Body of pancreas (tissue), 4 donors: ENCODE data around the gene HAUS7. TPM values are rescaled to one million over a fixed set of nuclear protein-coding genes. Genes with fewer than 3 reads are reported as not detected.

Experiments
- ATAC-seq: fragments of 150-250 bp; one replicate; pipeline ENCODE4 v1.9.1; 2016
- DNase-seq, 4 donors: peaks; one replicate each; pipeline ENCODE4 v3.0.0-alpha.2; 2019
- H3K27ac ChIP-seq, 4 donors: fragments of 200-600 bp; sonication (generic); 1 replicate in 3 of 4; 2 replicates in 1 of 4; pipeline versions ENCODE4 v1.5.1 to v1.6.1; 2016 to 2019; ENCODE audit warnings: mild to moderate bottlenecking in 1 of 4, mixed read lengths in 1 of 4, moderate library complexity in 1 of 4
- H3K27me3 ChIP-seq, 2 donors: fragments of 200-600 bp; sonication (generic); one replicate each; pipeline ENCODE4 v1.6.0; 2016; ENCODE audit warnings: mild to moderate bottlenecking in 1 of 2
- H3K36me3 ChIP-seq, 2 donors: fragments of 200-600 bp; sonication (generic); replicated peaks in 1 of 2; 2 replicates each; pipeline ENCODE4 v1.5.1; 2016; ENCODE audit warnings: low read depth in 2 of 2; ENCODE audit not compliant: insufficient read depth in 1 of 2
- H3K4me1 ChIP-seq: fragments of 200-600 bp; sonication (generic); one replicate; pipeline ENCODE4 v1.6.0; 2016
- H3K4me3 ChIP-seq, 2 donors: fragments of 200-600 bp; sonication (generic); 1 replicate in 1 of 2; 2 replicates in 1 of 2; pipeline ENCODE4 v1.5.1; 2016 to 2019
- H3K9me3 ChIP-seq, 3 donors: fragments of 200-600 bp; sonication (generic); 1 replicate in 2 of 3; 2 replicates in 1 of 3; pipeline ENCODE4 v1.5.1; 2016
- POLR2A ChIP-seq, 3 donors: fragments of 450-650 bp; IDR thresholded peaks; one replicate each; pipeline ENCODE4 v1.6.1; 2016; ENCODE audit warnings: antibody characterized with exemption in 3 of 3, mild to moderate bottlenecking in 2 of 3
- WGBS, 2 donors: methylation state at CpG; one replicate each; pipeline ENCODE4 v1.1.5; 2017; 5-methylcytosine and 5-hydroxymethylcytosine counted together
- intact Hi-C: fragments of 100-400 bp; cut with DNase I; formaldehyde crosslinking; loops from one replicate; pipeline ENCODE4 v1.15.1; 2023
- total RNA-seq, 2 donors: library from RNA; depleted of rRNA; stranded (reverse); fragments of >200 nt; gene quantifications; one replicate each; pipeline ENCODE4 v1.1.0, GENCODE V29; 2016
- TF ChIP-seq, protein P1 (sequence below), 7 experiments: fragments of 450-650 bp in 4 of 7; fragments of 200-600 bp in 3 of 7; sonication (generic) in 3 of 7; IDR thresholded peaks; one replicate each; pipeline ENCODE4 v1.5.1; 2016 to 2019; ENCODE audit warnings: antibody characterized with exemption in 7 of 7

HAUS7 gene
- total RNA-seq, 2 donors from 2014 or later: 3.1 to 38.2 TPM

DNA sequence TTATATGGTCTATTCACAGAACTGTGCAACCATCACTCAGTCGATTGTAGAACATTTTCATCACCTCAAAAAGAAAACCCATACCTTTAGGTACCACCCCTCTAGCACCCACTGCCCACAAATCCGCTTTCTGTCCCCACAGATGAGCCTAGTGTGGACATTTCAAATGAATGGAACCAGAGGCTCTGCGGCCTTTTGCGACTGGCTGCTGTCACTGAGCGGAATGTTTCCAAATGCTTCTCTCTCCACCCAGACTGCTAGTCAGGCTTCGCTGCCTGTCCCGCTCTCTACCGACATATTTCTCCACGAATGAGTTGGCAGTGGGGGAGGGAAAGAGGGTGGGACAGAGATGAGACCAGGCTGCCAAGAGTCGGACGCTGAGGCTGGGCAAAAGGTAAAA lies 22.7 kb upstream of the HAUS7 start:
- intact Hi-C loops: no loop called here
- 84 to 88% methylated on average over 10 to 11 of the region's 11 CpGs for WGBS, 2 donors
- H3K27me3 ChIP-seq: no peaks in the 10 kb centered on the region

DNA sequence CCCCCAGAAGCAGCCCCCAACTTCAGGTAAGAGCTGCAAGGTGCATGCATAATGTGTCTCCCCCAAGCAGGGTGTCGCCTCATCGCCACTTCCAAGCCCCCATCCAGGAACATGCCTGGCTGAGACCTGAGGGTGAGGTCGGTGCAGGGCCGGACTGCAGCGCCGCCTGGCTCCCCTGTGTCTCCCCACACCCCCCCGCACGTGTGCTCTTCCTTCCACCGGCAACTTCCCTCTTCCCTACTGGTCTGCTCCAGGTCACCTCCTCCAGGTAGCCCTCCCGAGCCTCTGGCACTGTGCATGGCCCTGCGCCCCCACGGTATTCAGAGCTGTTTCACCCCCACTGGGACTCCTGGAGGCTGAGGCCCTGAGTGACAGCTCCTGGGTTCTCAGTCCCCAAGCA lies 22.2 kb upstream of the HAUS7 start:
- ATAC-seq (no peak), DNase-seq (no peak)
- 64 to 82% methylated on average over 9 to 10 of the region's 12 CpGs for WGBS, 2 donors
- no peak overlapping the region for H3K27ac ChIP-seq
- no peaks in the 10 kb centered on the region for H3K27me3 ChIP-seq
- H3K9me3 ChIP-seq: no peaks in the 10 kb centered on the region
- H3K36me3 ChIP-seq: no peaks in the 10 kb centered on the region
- H3K4me1 ChIP-seq: peaks cover 7% of the 10 kb centered on the region
- intact Hi-C loops: no loop called here
- H3K4me3 ChIP-seq: no peak overlapping the region
- no peak for TF ChIP-seq POLR2A (IDR thresholded peaks at IDR 0.05)
- TF ChIP-seq, protein P1, sequence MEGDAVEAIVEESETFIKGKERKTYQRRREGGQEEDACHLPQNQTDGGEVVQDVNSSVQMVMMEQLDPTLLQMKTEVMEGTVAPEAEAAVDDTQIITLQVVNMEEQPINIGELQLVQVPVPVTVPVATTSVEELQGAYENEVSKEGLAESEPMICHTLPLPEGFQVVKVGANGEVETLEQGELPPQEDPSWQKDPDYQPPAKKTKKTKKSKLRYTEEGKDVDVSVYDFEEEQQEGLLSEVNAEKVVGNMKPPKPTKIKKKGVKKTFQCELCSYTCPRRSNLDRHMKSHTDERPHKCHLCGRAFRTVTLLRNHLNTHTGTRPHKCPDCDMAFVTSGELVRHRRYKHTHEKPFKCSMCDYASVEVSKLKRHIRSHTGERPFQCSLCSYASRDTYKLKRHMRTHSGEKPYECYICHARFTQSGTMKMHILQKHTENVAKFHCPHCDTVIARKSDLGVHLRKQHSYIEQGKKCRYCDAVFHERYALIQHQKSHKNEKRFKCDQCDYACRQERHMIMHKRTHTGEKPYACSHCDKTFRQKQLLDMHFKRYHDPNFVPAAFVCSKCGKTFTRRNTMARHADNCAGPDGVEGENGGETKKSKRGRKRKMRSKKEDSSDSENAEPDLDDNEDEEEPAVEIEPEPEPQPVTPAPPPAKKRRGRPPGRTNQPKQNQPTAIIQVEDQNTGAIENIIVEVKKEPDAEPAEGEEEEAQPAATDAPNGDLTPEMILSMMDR (IDR thresholded peaks at IDR 0.05): no peak

More for the DNA sequence above, 22.7 kb upstream of the HAUS7 start:
- no peak for DNase-seq
- TF ChIP-seq, protein P1 (IDR thresholded peaks at IDR 0.05): no peak
- no peak for TF ChIP-seq POLR2A (IDR thresholded peaks at IDR 0.05)
- Histone ChIP-seq H3K4me3 (no peak overlapping the region), H3K4me1 (peaks cover 7% of the 10 kb centered on the region), H3K27ac (no peak overlapping the region), H3K9me3 (no peaks in the 10 kb centered on the region), H3K36me3 (no peaks in the 10 kb centered on the region)
- no peak for ATAC-seq

DNA sequence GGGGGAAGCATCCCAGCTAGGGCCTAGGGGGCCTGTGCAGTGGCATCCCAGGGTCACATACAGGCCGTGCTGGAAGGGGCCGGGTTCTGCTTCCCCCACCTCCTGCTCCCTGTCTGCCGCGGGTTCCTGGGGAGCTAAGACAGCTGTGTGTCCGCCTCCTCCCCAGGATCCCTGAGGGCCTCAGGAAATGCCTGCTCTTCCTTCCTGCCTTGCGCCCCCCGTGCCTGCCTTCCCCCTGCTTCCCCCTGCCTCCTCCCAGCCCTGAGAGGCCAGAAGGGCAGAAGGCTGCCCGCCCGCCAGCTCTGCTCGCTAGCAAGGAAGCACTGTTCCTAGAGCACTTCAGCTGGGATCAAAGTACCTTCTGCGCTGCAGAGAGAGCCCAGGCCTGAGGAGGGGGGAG lies 21.5 kb upstream of the HAUS7 start:
- Histone ChIP-seq H3K36me3 (no peaks in the 10 kb centered on the region), H3K4me1 (peaks cover 7% of the 10 kb centered on the region), H3K27me3 (no peaks in the 10 kb centered on the region), H3K9me3 (no peaks in the 10 kb centered on the region), H3K27ac (no peak overlapping the region), H3K4me3 (no peak overlapping the region)
- no peak for TF ChIP-seq POLR2A (IDR thresholded peaks at IDR 0.05)
- TF ChIP-seq, protein P1 (IDR thresholded peaks at IDR 0.05): no peak
- intact Hi-C loops: no loop called here
- no CpG with 5 or more reads among the region's 11 CpGs for WGBS, 2 donors
- no peak for DNase-seq
- ATAC-seq: no peak

DNA sequence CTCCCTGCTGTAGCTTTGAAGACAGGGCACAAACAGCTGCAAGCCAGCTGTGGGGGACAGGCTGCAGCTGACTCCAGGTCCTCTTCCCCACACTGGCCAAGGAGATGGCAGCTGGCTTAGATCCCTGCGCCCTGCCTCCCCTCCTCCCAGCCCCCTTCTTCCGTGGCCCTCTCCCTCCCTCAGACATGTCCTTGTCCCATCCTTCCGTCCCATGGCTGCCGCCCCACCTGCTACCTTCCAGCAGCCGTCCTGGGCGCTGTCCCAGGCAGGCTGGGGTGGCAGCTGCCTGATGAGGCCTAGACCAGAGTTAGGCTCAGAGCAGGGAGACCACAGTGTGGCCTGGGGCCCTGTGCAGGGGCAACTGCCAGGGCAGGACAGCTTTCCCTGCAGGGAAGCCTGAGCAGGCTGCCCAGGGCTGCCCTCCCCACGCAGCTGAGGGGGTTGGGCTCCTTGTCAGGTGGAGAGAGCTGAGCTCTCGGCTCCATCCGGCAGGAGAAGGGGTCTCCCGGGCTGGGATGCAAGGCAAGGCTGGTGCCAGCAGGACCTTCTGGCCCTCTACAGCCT lies 21.1 kb upstream of the HAUS7 start:
- Histone ChIP-seq H3K9me3 (no peaks in the 10 kb centered on the region), H3K4me3 (no peak overlapping the region), H3K4me1 (peaks cover 7% of the 10 kb centered on the region), H3K27ac (no peak overlapping the region), H3K36me3 (no peaks in the 10 kb centered on the region), H3K27me3 (no peaks in the 10 kb centered on the region)
- DNase-seq (no peak), ATAC-seq (no peak)
- intact Hi-C loops: no loop called here
- 40% methylated on average over 1 of the region's 10 CpGs; no CpG with 5 or more reads in 1 of the 2 donors for WGBS, 2 donors
- TF ChIP-seq, protein P1 (IDR thresholded peaks at IDR 0.05): no peak
- no peak for TF ChIP-seq POLR2A (IDR thresholded peaks at IDR 0.05)

DNA sequence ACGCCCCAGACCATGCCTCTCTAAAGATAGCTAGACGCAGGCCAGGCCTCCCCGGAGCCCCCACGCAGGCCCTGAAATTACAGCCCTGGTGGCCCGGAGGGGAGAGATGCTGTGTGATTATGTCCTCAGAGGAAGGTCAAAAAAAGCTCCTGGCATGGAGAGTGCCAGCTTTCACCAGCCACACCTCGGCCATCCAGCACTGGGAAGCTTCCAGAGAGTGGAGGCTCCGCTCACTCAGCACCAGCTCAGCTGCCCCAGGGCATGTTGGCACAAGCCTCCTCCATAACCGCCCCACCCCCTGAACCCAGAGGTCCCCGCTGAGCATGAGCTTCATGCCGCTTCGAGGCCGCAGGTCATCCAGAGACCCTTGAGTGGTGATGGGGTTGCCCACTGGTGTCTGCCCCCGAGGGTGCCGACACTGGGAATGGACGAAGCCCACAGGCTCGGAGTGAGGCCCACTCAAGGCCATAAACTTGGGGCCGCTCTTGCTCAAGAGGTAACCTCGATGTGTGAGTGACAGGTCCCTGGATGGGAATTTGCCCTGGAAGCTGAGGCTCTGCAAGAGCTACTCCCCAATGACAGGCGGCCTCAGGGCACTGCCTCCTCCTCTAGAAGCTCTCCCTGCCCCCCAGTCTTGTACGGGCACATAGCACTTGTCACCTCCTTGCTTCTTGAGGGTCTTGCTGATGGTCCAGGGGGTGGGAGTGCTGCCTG lies 20.0 kb upstream of the HAUS7 start:
- TF ChIP-seq, protein P1 (IDR thresholded peaks at IDR 0.05): no peak
- TF ChIP-seq POLR2A (IDR thresholded peaks at IDR 0.05): no peak
- Histone ChIP-seq H3K4me3 (no peak overlapping the region), H3K36me3 (no peaks in the 10 kb centered on the region), H3K27ac (no peak overlapping the region), H3K4me1 (peaks cover 7% of the 10 kb centered on the region), H3K9me3 (no peaks in the 10 kb centered on the region), H3K27me3 (no peaks in the 10 kb centered on the region)
- intact Hi-C loops: no loop called here
- 74 to 100% methylated on average over 2 to 13 of the region's 20 CpGs for WGBS, 2 donors
- DNase-seq (no peak), ATAC-seq (no peak)
